IPS DF 6.9 (cell line): ENCODE results near the gene NRGN.

ENCODE experiments used
- DNase-seq: peaks from one replicate; pipeline ENCODE4 v3.0.0-alpha.2; 2013; ENCODE audit warnings: low read depth, low spot score
- H3K27ac ChIP-seq: one replicate; pipeline ENCODE4 v1.5.1; 2013; ENCODE audit warnings: low read length, control low read depth
- H3K27me3 ChIP-seq: 2 replicates; pipeline ENCODE4 v1.6.1; 2013; ENCODE audit warnings: mild to moderate bottlenecking, low read length; ENCODE audit not compliant: control insufficient read depth, insufficient read depth
- H3K36me3 ChIP-seq: 2 replicates; pipeline ENCODE4 v1.6.1; 2013; ENCODE audit warnings: low read length; ENCODE audit not compliant: control insufficient read depth, insufficient read depth
- H3K4me1 ChIP-seq: 2 replicates; pipeline ENCODE4 v1.6.1; 2013; ENCODE audit warnings: low read length; ENCODE audit not compliant: control insufficient read depth, insufficient read depth
- H3K4me3 ChIP-seq: 2 replicates; pipeline ENCODE4 v1.5.1; 2013; ENCODE audit warnings: mild to moderate bottlenecking, low read length
- H3K9me3 ChIP-seq: 2 replicates; pipeline ENCODE4 v1.6.1; 2013; ENCODE audit warnings: low read length, inconsistent platforms; ENCODE audit not compliant: control insufficient read depth, insufficient read depth
- WGBS: extraction: QIAGEN DNeasy Blood & Tissue Kit; methylation state at CpG from one replicate; pipeline ENCODE4 v1.1.7; 2013; ENCODE audit warnings: mixed read lengths, missing lambda C conversion rate; ENCODE audit not compliant: insufficient read length, insufficient coverage; 5-methylcytosine and 5-hydroxymethylcytosine counted together

Gene NRGN

DNA sequence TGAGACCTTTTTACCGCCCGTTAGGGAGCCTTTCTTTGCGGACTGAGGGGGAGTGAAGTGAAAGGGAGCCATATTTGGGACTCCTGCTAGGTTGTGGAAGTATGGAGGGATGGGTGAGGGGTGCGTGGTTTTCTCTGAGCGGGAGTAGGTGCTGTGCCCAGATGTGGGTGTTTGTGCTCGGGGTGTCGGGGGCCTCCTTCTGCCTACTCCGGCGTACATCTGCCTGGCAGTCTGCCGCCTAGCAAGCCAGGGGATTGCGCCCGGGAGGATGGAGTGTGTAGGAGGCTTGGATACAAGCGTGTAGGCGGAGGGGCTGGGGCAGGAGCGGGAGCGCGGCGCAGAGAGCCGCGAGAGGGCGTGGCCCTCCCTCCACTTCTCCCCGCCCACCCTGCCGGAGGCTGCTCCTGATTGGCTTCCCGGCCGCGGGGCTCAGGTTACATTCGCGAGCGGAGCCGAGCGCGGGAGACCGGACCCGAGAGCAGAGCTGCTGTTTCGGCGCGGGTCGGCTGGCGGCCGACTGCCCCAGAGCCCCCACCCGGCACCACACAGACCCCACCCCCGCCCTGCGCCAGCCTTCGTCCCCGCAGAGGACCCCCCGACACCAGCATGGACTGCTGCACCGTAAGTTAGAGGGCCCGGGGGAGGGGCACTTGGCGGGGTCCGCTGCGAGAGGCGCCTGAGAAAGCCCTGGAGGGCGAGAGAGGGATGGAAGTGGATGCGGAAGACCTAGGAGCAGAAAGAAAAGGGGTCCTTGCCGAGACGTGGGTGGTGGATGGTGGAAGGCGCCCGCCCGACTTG, at the start of gene NRGN:
TSS of gene NRGN (plus strand) at position 464 of the 798 bp plus-strand sequence. CDS start at position 607, 143 bp downstream.
- peak within 1 kb of the TSS; percentile 49; the same call in 1 of the 2 replicates for H3K4me3 ChIP-seq
- WGBS: no CpG with 5 or more reads among the region's 59 CpGs
- H3K27ac ChIP-seq: no peak within 1 kb of the TSS
- no peaks in the 10 kb centered on the region for H3K4me1 ChIP-seq
- peak; percentile 74 for DNase-seq
- H3K27me3 ChIP-seq: peaks cover 76% of the 10 kb centered on the region
- no peaks in the 10 kb centered on the region for H3K9me3 ChIP-seq
- no peaks in the 10 kb centered on the region for H3K36me3 ChIP-seq

DNA sequence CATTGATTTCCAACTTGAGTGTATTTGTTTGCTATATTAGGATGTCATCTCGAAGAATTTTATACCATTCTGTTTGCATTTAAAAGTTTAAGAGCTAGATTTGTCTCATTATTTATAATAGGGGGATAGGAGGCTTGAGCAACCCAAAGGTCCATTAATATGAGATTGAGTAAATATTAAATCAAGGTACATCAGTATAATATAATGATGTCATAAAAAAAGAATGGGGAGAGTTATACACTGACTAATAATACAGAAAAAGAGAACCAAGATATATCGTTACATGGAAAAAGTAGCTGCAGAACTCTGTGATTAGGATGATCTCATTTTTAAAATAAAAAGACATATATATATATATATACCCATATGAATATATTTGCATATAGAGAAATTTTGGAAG, 46.6 kb upstream of the NRGN start:
- H3K27ac ChIP-seq: no peak overlapping the region
- no peak for DNase-seq
- no peaks in the 10 kb centered on the region for H3K9me3 ChIP-seq
- no peaks in the 10 kb centered on the region for H3K4me1 ChIP-seq
- WGBS: no CpG with 5 or more reads among the region's 2 CpGs
- no peak overlapping the region for H3K4me3 ChIP-seq
- H3K36me3 ChIP-seq: no peaks in the 10 kb centered on the region
- no peaks in the 10 kb centered on the region for H3K27me3 ChIP-seq

DNA sequence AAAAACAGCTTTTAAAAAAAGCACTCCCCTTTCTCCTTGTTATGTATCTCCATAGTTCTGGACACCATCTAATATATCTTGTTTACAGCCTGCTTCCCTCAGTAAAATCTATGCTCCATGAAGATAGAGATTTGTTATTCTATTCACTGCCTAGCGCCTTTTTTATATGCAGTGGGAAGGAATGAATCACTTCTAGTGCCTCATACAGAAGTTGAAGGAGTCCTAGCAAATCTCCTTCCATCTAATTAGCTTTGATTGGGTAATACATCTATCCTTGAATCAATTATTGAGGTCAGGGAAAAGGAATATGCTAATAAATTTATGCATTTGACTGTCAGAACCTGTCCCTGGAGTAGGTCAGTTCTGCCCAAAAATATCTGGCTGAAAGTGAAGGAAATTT, 40.2 kb upstream of the NRGN start:
- Histone ChIP-seq H3K27ac (no peak overlapping the region), H3K36me3 (no peaks in the 10 kb centered on the region), H3K27me3 (no peaks in the 10 kb centered on the region), H3K4me3 (no peak overlapping the region), H3K4me1 (no peaks in the 10 kb centered on the region), H3K9me3 (no peaks in the 10 kb centered on the region)
- DNase-seq: no peak
- no CpG with 5 or more reads among the region's 1 CpG for WGBS

DNA sequence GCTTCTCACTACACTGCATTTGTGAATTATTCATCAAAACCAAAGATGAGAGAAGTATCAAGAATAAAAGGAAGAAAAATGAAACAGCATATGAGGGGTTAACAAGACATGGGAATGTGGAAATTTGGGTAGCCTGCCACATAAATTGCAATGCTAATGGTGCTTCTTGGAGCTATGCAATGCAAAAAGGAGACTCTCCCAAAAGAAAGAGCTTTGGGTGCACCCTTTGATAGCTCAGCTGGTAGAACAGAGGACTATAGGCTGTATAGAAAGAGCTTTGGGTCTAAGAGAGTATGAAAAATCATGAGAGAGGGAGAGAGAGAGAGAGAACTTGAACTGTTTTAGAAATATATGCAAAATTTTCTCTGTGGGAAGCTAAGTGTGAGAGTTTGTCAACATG, 39.7 kb upstream of the NRGN start:
- no peak overlapping the region for H3K4me3 ChIP-seq
- DNase-seq: no peak
- H3K9me3 ChIP-seq: no peaks in the 10 kb centered on the region
- H3K4me1 ChIP-seq: no peaks in the 10 kb centered on the region
- no peak overlapping the region for H3K27ac ChIP-seq
- H3K36me3 ChIP-seq: no peaks in the 10 kb centered on the region
- H3K27me3 ChIP-seq: no peaks in the 10 kb centered on the region

DNA sequence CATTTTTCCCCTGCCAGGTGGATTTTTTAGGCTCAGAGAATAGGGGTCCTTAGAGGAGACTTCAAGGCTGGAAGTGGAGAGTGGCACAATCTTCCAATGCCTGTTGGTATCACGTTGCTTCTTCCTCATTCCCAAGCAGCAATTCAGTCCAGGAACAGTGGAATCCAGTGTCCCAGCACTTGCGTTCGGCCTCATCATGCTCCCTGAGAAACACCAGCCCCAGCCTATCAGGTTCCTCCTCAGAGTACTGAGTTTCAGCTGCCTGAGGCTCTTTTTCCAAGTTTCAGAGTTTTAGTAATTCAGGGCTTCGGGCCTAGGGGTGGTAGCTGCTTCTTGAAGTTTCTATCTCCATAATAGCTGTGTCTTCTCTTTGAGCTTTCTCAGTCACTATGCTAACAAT, 31.9 kb upstream of the NRGN start:
- no peak overlapping the region for H3K4me3 ChIP-seq
- no peak for DNase-seq
- no peaks in the 10 kb centered on the region for H3K9me3 ChIP-seq
- H3K27me3 ChIP-seq: no peaks in the 10 kb centered on the region
- no peaks in the 10 kb centered on the region for H3K4me1 ChIP-seq
- WGBS: no CpG with 5 or more reads among the region's 4 CpGs
- H3K36me3 ChIP-seq: no peaks in the 10 kb centered on the region
- no peak overlapping the region for H3K27ac ChIP-seq

DNA sequence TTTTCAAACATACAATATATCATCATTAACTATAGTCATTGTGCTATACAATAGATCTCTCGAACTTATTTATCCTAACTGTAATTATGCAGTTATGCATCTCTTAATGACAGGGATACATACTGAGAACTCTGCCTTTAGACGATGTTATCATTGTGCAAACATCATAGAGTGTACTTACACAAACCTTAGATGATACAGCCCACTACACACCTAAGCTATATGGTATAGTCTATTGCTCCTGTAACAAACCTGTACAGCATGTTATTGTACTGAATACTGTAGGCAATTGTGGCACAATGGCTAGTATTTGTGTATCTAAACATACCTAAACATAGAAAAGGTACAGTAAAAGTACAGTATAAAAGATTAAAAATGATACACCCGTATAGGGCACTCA, 27.4 kb upstream of the NRGN start:
- H3K27me3 ChIP-seq: peaks cover 16% of the 10 kb centered on the region
- H3K4me1 ChIP-seq: no peaks in the 10 kb centered on the region
- H3K4me3 ChIP-seq: no peak overlapping the region
- H3K9me3 ChIP-seq: no peaks in the 10 kb centered on the region
- H3K27ac ChIP-seq: no peak overlapping the region
- no CpG with 5 or more reads among the region's 3 CpGs for WGBS
- no peaks in the 10 kb centered on the region for H3K36me3 ChIP-seq
- DNase-seq: no peak

DNA sequence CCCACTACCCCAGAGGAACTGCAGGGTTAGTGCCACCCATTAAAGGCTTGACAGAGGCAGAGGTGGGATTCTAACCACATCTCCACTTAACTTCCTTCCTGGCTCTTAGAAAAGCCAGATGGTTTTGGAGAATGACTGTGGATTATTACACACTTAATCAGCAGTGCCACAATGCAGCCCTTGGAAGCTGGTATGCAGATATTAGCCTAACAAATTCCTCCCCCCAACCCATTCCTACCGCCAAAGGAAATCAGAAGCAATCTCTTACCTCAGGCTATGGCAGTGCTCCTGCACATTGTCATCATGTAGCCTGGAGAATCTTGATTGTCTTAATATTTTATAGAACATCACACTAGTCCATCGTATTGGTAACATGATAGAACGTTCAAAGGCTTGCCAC, 23.2 kb upstream of the NRGN start:
- H3K4me3 ChIP-seq: no peak overlapping the region
- peaks cover 51% of the 10 kb centered on the region for H3K27me3 ChIP-seq
- WGBS: no CpG with 5 or more reads among the region's 3 CpGs
- H3K36me3 ChIP-seq: no peaks in the 10 kb centered on the region
- DNase-seq: no peak
- no peak overlapping the region for H3K27ac ChIP-seq
- no peaks in the 10 kb centered on the region for H3K4me1 ChIP-seq
- H3K9me3 ChIP-seq: no peaks in the 10 kb centered on the region

DNA sequence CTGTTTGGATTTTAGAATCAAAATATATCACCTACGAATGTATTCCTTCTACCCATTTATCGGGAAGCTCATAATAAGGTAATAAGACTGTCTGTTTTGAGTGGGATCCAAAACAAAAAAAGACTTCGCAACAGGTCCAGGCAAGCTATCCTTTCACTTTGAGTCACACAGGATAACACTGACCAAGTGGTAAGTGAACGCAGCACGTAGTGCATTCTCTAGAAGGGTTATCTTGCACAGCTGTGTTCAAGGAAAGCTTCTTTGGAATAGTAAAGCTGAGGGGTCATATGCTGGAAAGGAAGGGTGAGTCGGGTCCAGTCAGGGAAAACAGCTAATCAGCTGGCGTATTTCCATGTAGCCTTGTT, 22.3 kb upstream of the NRGN start:
- DNase-seq: no peak
- H3K36me3 ChIP-seq: no peaks in the 10 kb centered on the region
- no peak overlapping the region for H3K4me3 ChIP-seq
- H3K9me3 ChIP-seq: no peaks in the 10 kb centered on the region
- H3K27ac ChIP-seq: no peak overlapping the region
- peaks cover 58% of the 10 kb centered on the region for H3K27me3 ChIP-seq
- WGBS: no CpG with 5 or more reads among the region's 7 CpGs
- H3K4me1 ChIP-seq: no peaks in the 10 kb centered on the region

DNA sequence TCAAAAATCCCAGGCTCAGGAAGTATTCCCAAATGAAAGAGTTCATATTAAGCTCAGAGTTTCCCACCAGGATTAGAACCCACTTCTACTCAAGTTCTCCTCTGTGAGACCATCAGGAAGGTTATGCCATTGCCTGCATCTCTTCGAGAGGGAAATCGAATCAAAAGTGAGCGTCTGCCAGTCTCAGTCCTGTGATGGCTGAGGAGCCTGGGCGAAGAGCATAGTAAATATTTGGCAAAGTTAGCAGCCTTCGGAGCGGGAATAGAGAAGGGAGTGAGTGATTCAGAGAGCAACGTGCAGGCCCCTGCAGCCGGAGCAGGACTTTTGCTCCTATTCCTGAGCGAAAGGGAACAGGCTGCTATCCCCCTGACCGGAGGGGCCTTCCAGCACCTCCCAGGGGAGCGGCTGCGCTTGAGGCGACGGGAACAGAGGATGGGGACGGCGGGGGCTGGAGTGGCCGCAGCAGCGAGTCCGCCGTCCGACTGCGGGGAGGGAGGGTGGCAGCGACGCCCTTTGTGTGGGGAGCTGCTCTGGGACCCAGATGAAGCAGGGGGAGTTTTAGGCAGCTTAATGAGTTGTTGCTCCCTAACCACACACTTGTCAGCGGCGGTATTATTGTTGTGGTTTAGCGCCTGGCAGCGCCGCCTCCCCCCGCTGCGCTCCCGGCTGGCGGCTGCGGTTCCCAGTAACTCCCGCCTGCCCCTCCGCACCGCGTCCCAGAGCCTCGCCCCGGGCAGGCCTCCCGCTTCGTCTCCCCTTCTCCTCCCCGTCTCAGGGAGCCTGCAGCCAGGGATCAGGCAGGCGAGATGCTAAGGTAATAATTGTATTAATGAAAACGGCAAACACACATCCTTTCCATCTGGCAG, 21.7 kb upstream of the NRGN start:
- no peak for DNase-seq
- WGBS: no CpG with 5 or more reads among the region's 45 CpGs
- no peaks in the 10 kb centered on the region for H3K36me3 ChIP-seq
- H3K9me3 ChIP-seq: no peaks in the 10 kb centered on the region
- H3K27ac ChIP-seq: no peak overlapping the region
- no peaks in the 10 kb centered on the region for H3K4me1 ChIP-seq
- peaks cover 63% of the 10 kb centered on the region for H3K27me3 ChIP-seq
- peak overlapping the region; percentile 32; the same call in 1 of the 2 replicates for H3K4me3 ChIP-seq

DNA sequence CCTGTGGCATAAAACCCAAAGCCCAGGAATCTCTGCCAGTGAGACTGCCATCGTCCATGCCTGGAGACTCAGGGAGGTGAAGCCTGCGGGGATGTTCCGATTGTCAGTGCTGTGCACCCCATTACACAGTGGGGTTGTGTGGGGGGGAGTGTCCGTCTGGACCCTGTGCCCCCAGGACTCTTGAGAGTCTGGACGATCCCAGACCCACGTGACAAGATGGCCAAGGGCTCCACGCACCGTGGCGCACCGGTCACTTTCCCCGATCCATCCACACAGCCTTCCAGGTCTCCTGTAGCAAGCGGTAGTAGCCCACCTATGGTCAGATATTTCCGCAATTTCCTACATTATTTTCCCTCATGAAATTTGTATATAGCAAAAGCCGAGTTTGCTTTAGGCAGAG, 20.9 kb upstream of the NRGN start:
- WGBS: no CpG with 5 or more reads among the region's 14 CpGs
- H3K27ac ChIP-seq: no peak overlapping the region
- DNase-seq: no peak
- peaks cover 63% of the 10 kb centered on the region for H3K27me3 ChIP-seq
- no peaks in the 10 kb centered on the region for H3K9me3 ChIP-seq
- no peaks in the 10 kb centered on the region for H3K4me1 ChIP-seq
- no peaks in the 10 kb centered on the region for H3K36me3 ChIP-seq
- H3K4me3 ChIP-seq: no peak overlapping the region
